HCT116 (cell line): Measurements from ENCODE around the gene KIAA0232. TPM values are rescaled to one million over a fixed set of nuclear protein-coding genes. Genes with fewer than 3 reads are reported as not detected.
"Not testable (repeated sequence)": the region's sequence is repeated elsewhere in the genome, so short reads cannot be mapped to it uniquely, and the experiment has no call there.

ENCODE experiments used
- ATAC-seq: fragments of 200-7000 bp; cut with Tn5 transposase; 2 replicates; pipeline ENCODE4 v1.9.1; 2020; ENCODE audit warnings: mild to moderate bottlenecking, moderate library complexity
- BruUV-seq: library from RNA; stranded (reverse); fragments of 400-500 nt; replicated peaks from 2 replicates; lab custom pipeline; 2021; lab: Mats Ljungman, UMichigan
- CTCF ChIA-PET: fragments of 300-600 bp; sonication (Branson Sonifier 250); formaldehyde crosslinking; loops from one replicate; lab custom pipeline; 2021; ENCODE audit warnings: antibody characterized with exemption; lab: Charles Lee
- POLR2A ChIA-PET: fragments of 300-600, 350-600 bp; sonication (Branson Sonifier 250); formaldehyde crosslinking; loops from one replicate; lab custom pipeline; 2021; ENCODE audit warnings: antibody characterized with exemption; lab: Charles Lee
- RAD21 ChIA-PET, 2 experiments: fragments of 300-600 bp; sonication (Branson Sonifier 250); formaldehyde crosslinking; loops; one replicate each; lab custom pipeline; 2023; ENCODE audit warnings: low total read pairs in 2 of 2; ENCODE audit not compliant: uncharacterized antibody in 2 of 2, unreplicated experiment in 2 of 2, low non-redundant PET in 1 of 2; lab: Charles Lee
- DNase-seq: peaks from one replicate; pipeline ENCODE4 v3.0.0-alpha.2; 2010; ENCODE audit warnings: low read depth, low spot score
- H2AFZ ChIP-seq: fragments of 200-600 bp; shearing (Covaris generic), sonication (generic); 2 replicates; pipeline ENCODE4 v1.6.1; 2017; ENCODE audit warnings: low read depth, mixed run types, mixed read lengths, antibody characterized with exemption, low read length; ENCODE audit not compliant: poor library complexity, severe bottlenecking
- H3K27ac ChIP-seq: 2 replicates; pipeline ENCODE4 v1.5.1; 2012; ENCODE audit warnings: low read depth, low read length
- H3K27me3 ChIP-seq: fragments of 200-600 bp; sonication (generic); 2 replicates; pipeline ENCODE4 v1.6.1; 2016; ENCODE audit warnings: mixed run types, low read length, mixed read lengths; ENCODE audit not compliant: insufficient read depth
- H3K36me3 ChIP-seq, 2 experiments: fragments of 200-500 bp in 1 of 2; fragments of 200-600 bp in 1 of 2; sonication (Bioruptor generic) in 1 of 2; sonication (generic) in 1 of 2; 2 replicates each; pipeline versions ENCODE4 v1.5.1 to v1.6.1; 2014 to 2016; ENCODE audit warnings: low read length in 2 of 2, inconsistent platforms in 1 of 2, mixed read lengths in 1 of 2, mixed run types in 1 of 2; ENCODE audit not compliant: insufficient read depth in 2 of 2, control insufficient read depth in 1 of 2
- H3K4me1 ChIP-seq, 2 experiments: fragments of 200-600 bp in 1 of 2; sonication (generic) in 1 of 2; 2 replicates each; pipeline versions ENCODE4 v1.5.1 to v1.6.1; 2012 to 2017; ENCODE audit warnings: low read length in 2 of 2, inconsistent platforms in 1 of 2, mild to moderate bottlenecking in 1 of 2, mixed read lengths in 1 of 2, mixed run types in 1 of 2, moderate library complexity in 1 of 2; ENCODE audit not compliant: insufficient read depth in 2 of 2, control insufficient read depth in 1 of 2
- H3K4me2 ChIP-seq: fragments of 200-600 bp; sonication (generic); 2 replicates; pipeline ENCODE4 v1.6.1; 2017; ENCODE audit warnings: mixed run types, low read length, mixed read lengths
- H3K4me3 ChIP-seq, 2 experiments: fragments of 200-600 bp in 1 of 2; sonication (generic) in 1 of 2; replicated peaks in 1 of 2; 2 replicates each; pipeline ENCODE4 v1.5.1; 2011 to 2016; ENCODE audit warnings: low read length in 2 of 2, control low read depth in 1 of 2, low read depth in 1 of 2, mild to moderate bottlenecking in 1 of 2, mixed read lengths in 1 of 2, mixed run types in 1 of 2
- H3K79me2 ChIP-seq: fragments of 200-600 bp; sonication (generic); 2 replicates; pipeline ENCODE4 v1.6.1; 2017; ENCODE audit warnings: mild to moderate bottlenecking, mixed run types, low read length, moderate library complexity, mixed read lengths; ENCODE audit not compliant: insufficient read depth
- H3K9ac ChIP-seq: fragments of 200-600 bp; sonication (generic); 2 replicates; pipeline ENCODE4 v1.6.1; 2016; ENCODE audit warnings: low read length, mixed read lengths
- H3K9me2 ChIP-seq: fragments of 200-600 bp; sonication (generic), shearing (Covaris generic); 2 replicates; pipeline ENCODE4 v1.6.1; 2017; ENCODE audit warnings: mixed run types, mild to moderate bottlenecking, moderate library complexity; ENCODE audit not compliant: insufficient read depth
- H3K9me3 ChIP-seq, 2 experiments: fragments of 200-500 bp in 1 of 2; fragments of 200-600 bp in 1 of 2; sonication (Bioruptor generic) in 1 of 2; sonication (generic) in 1 of 2; 2 replicates each; pipeline ENCODE4 v1.6.1; 2014 to 2017; ENCODE audit warnings: low read length in 2 of 2, mixed read lengths in 2 of 2, inconsistent platforms in 1 of 2, low read depth in 1 of 2, mild to moderate bottlenecking in 1 of 2, mixed run types in 1 of 2, moderate library complexity in 1 of 2; ENCODE audit not compliant: control insufficient read depth in 1 of 2, insufficient read depth in 1 of 2
- H4K20me1 ChIP-seq: fragments of 200-600 bp; sonication (generic), shearing (Covaris generic); 2 replicates; pipeline ENCODE4 v1.6.1; 2017; ENCODE audit warnings: mixed run types, mild to moderate bottlenecking, moderate library complexity; ENCODE audit not compliant: insufficient read depth
- ATF3 ChIP-seq: IDR thresholded peaks from 2 replicates; pipeline ENCODE4 v1.6.1; 2012
- CBX3 ChIP-seq: IDR thresholded peaks from 2 replicates; pipeline ENCODE4 v1.6.1; 2012; ENCODE audit warnings: low read depth
- CEBPB ChIP-seq: IDR thresholded peaks from 2 replicates; pipeline ENCODE4 v1.6.1; 2012; ENCODE audit warnings: low read depth
- ELF1 ChIP-seq: IDR thresholded peaks from 2 replicates; pipeline ENCODE4 v1.6.1; 2012; ENCODE audit warnings: low read depth, borderline replicate concordance
- EZH2 ChIP-seq: fragments of 200-600 bp; sonication (generic); IDR thresholded peaks from 2 replicates; pipeline ENCODE4 v1.6.1; 2017; ENCODE audit warnings: antibody characterized with exemption, mixed run types
- FOSL1 ChIP-seq: IDR thresholded peaks from 2 replicates; pipeline ENCODE4 v1.6.1; 2012; ENCODE audit warnings: low read depth
- SIN3A ChIP-seq: IDR thresholded peaks from 2 replicates; pipeline ENCODE4 v1.6.1; 2012; ENCODE audit warnings: low read depth
- SP1 ChIP-seq: IDR thresholded peaks from 2 replicates; pipeline ENCODE4 v1.6.1; 2012; ENCODE audit warnings: low read depth
- ZBTB33 ChIP-seq: IDR thresholded peaks from 2 replicates; pipeline ENCODE4 v1.6.1; 2011; ENCODE audit warnings: mild to moderate bottlenecking, low read length, moderate library complexity; ENCODE audit not compliant: insufficient replicate concordance; ENCODE audit errors: extremely low read depth
- ZNF274 ChIP-seq: fragments of 200-500 bp; sonication (Bioruptor generic); IDR thresholded peaks from 2 replicates; pipeline ENCODE4 v1.6.1; 2014; ENCODE audit warnings: mild to moderate bottlenecking, low read depth, low read length, inconsistent platforms
- intact Hi-C: fragments of 100-400 bp; cut with micrococcal nuclease; formaldehyde crosslinking; loops from 2 replicates; pipeline ENCODE4 v1.10.0; 2022
- total RNA-seq: library from RNA; stranded (reverse); gene quantifications from one replicate; pipeline ENCODE4 v1.2.1, GENCODE V29; 2021; ENCODE audit not compliant: unreplicated experiment
- TF ChIP-seq, protein P1 (sequence below): IDR thresholded peaks from 2 replicates; pipeline ENCODE4 v1.6.1; 2012; ENCODE audit warnings: low read depth
- TF ChIP-seq, protein P2 (sequence below): IDR thresholded peaks from 2 replicates; pipeline ENCODE4 v1.6.1; 2012

Gene KIAA0232
- total RNA-seq, 1 experiment from 2014 or later = 18.1 TPM

DNA sequence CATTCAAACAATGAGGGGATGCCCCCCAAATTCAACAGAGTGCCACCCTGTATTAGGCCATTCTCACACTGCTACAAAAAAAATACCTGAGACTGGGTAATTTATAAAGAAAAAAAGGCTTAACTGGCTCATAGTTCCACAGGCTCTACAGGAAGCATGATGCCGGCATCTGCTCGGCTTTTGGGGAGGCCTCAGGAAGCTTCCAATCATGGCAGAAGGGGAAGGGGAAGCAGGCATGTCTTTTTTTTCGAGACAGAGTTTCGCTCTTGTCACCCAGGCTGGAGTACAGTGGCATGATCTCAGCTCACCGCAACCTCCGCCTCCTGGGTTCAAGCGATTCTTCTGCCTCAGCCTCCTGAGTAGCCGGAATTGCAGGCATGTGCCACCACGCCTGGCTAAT is 108.4 kb downstream of the KIAA0232 start:
- H3K4me2 ChIP-seq, H4K20me1 ChIP-seq, RAD21 ChIA-PET, ATAC-seq, BruUV-seq, H3K4me1 ChIP-seq, H3K79me2 ChIP-seq, CTCF ChIA-PET, POLR2A ChIA-PET, H3K9ac ChIP-seq, H3K27me3 ChIP-seq, H3K9me3 ChIP-seq, H3K36me3 ChIP-seq, DNase-seq, H3K9me2 ChIP-seq, intact Hi-C loops, H3K4me3 ChIP-seq, H3K27ac ChIP-seq, H2AFZ ChIP-seq: not testable (repeated sequence)

- H3K4me2 ChIP-seq = no peak overlapping the region
- no peak overlapping the region for H3K9ac ChIP-seq
- H3K9me3 ChIP-seq = peaks cover 0 to 4% of the 10 kb centered on the region in 2 experiments; a peak in 2 of 4 replicates
- no peaks in the 10 kb centered on the region for H3K9me2 ChIP-seq
- DNase-seq = no peak
- no TSS peak for BruUV-seq
- H3K27ac ChIP-seq = no peak overlapping the region
- H3K4me1 ChIP-seq = no peaks in the 10 kb centered on the region
- intact Hi-C loops = no loop called here
- H3K36me3 ChIP-seq = no peaks in the 10 kb centered on the region
- H3K4me3 ChIP-seq = no peak overlapping the region
- no peaks in the 10 kb centered on the region for H3K27me3 ChIP-seq
- H3K79me2 ChIP-seq = no peaks in the 10 kb centered on the region
- POLR2A ChIA-PET = no interaction called here
- H2AFZ ChIP-seq = no peak overlapping the region
- ATAC-seq = no peak
- CTCF ChIA-PET = no interaction called here
- RAD21 ChIA-PET = no interaction called here
- H4K20me1 ChIP-seq = no peaks in the 10 kb centered on the region
- TF ChIP-seq ATF3 = no peak
- no peak for TF ChIP-seq SP1
- no peak for TF ChIP-seq ZNF274
- no peak for TF ChIP-seq EZH2
- TF ChIP-seq, protein P1, sequence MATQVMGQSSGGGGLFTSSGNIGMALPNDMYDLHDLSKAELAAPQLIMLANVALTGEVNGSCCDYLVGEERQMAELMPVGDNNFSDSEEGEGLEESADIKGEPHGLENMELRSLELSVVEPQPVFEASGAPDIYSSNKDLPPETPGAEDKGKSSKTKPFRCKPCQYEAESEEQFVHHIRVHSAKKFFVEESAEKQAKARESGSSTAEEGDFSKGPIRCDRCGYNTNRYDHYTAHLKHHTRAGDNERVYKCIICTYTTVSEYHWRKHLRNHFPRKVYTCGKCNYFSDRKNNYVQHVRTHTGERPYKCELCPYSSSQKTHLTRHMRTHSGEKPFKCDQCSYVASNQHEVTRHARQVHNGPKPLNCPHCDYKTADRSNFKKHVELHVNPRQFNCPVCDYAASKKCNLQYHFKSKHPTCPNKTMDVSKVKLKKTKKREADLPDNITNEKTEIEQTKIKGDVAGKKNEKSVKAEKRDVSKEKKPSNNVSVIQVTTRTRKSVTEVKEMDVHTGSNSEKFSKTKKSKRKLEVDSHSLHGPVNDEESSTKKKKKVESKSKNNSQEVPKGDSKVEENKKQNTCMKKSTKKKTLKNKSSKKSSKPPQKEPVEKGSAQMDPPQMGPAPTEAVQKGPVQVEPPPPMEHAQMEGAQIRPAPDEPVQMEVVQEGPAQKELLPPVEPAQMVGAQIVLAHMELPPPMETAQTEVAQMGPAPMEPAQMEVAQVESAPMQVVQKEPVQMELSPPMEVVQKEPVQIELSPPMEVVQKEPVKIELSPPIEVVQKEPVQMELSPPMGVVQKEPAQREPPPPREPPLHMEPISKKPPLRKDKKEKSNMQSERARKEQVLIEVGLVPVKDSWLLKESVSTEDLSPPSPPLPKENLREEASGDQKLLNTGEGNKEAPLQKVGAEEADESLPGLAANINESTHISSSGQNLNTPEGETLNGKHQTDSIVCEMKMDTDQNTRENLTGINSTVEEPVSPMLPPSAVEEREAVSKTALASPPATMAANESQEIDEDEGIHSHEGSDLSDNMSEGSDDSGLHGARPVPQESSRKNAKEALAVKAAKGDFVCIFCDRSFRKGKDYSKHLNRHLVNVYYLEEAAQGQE = no peak
- TF ChIP-seq ELF1 = no peak
- no peak for TF ChIP-seq SIN3A
- TF ChIP-seq CBX3 = no peak
- TF ChIP-seq FOSL1 = no peak
- TF ChIP-seq, protein P2, sequence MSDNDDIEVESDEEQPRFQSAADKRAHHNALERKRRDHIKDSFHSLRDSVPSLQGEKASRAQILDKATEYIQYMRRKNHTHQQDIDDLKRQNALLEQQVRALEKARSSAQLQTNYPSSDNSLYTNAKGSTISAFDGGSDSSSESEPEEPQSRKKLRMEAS = no peak
- TF ChIP-seq ZBTB33 = no peak
- TF ChIP-seq CEBPB = no peak
Measured at GRCh38 chr4:6891436-6892170, 109.1 kb downstream of the KIAA0232 start.
